ENCODE results near the gene MYO1B. TPM values are rescaled to one million over a fixed set of nuclear protein-coding genes. Genes with fewer than 3 reads are reported as not detected.

The MYO1B gene
- total RNA-seq, 1 donor from 2014 or later: 157 TPM

GRCh38 chr2:191202209-191202721 is 42.9 kb upstream of the MYO1B start:
- H3K27me3 Mint-ChIP-seq: no peaks in the 10 kb centered on the region
- no peak overlapping the region for H3K27ac Mint-ChIP-seq
- no peak for TF ChIP-seq CTCF (IDR thresholded peaks at IDR 0.05; ENCODE audit: unreplicated experiment)
- no peak overlapping the region for H3K4me3 Mint-ChIP-seq (ENCODE audit: low read depth)
- H3K36me3 Mint-ChIP-seq (ENCODE audit: insufficient read depth): no peaks in the 10 kb centered on the region
- no peaks in the 10 kb centered on the region for H3K9me3 Mint-ChIP-seq (ENCODE audit: low read depth)
- DNase-seq (ENCODE audit: low spot score, unreplicated experiment): no peak
- H3K4me1 Mint-ChIP-seq (ENCODE audit: low read depth): peaks cover 12% of the 10 kb centered on the region

GRCh38 chr2:191202881-191203397 is 42.3 kb upstream of the MYO1B start:
- DNase-seq (ENCODE audit: low spot score, unreplicated experiment): no peak
- no peak for TF ChIP-seq CTCF (IDR thresholded peaks at IDR 0.05; ENCODE audit: unreplicated experiment)
- Mint-ChIP-seq H3K4me1 (ENCODE audit: low read depth) (peaks cover 12% of the 10 kb centered on the region), H3K36me3 (ENCODE audit: insufficient read depth) (no peaks in the 10 kb centered on the region), H3K27ac (no peak overlapping the region), H3K4me3 (ENCODE audit: low read depth) (no peak overlapping the region), H3K9me3 (ENCODE audit: low read depth) (no peaks in the 10 kb centered on the region), H3K27me3 (no peaks in the 10 kb centered on the region)

GRCh38 chr2:191204433-191204832 is 40.8 kb upstream of the MYO1B start:
- no peaks in the 10 kb centered on the region for H3K36me3 Mint-ChIP-seq (ENCODE audit: insufficient read depth)
- no peak overlapping the region for H3K27ac Mint-ChIP-seq
- DNase-seq (ENCODE audit: low spot score, unreplicated experiment): no peak
- no peak overlapping the region for H3K4me3 Mint-ChIP-seq (ENCODE audit: low read depth)
- no peak for TF ChIP-seq CTCF (IDR thresholded peaks at IDR 0.05; ENCODE audit: unreplicated experiment)
- no peaks in the 10 kb centered on the region for H3K27me3 Mint-ChIP-seq
- no peaks in the 10 kb centered on the region for H3K9me3 Mint-ChIP-seq (ENCODE audit: low read depth)
- H3K4me1 Mint-ChIP-seq (ENCODE audit: low read depth): peaks cover 12% of the 10 kb centered on the region

- Mint-ChIP-seq H3K27ac (no peak overlapping the region), H3K36me3 (ENCODE audit: insufficient read depth) (peaks cover 2% of the 10 kb centered on the region), H3K9me3 (ENCODE audit: low read depth) (peaks cover 7% of the 10 kb centered on the region), H3K4me3 (ENCODE audit: low read depth) (no peak overlapping the region), H3K4me1 (ENCODE audit: low read depth) (peaks cover 7% of the 10 kb centered on the region), H3K27me3 (no peaks in the 10 kb centered on the region)
- no peak for TF ChIP-seq CTCF (IDR thresholded peaks at IDR 0.05; ENCODE audit: unreplicated experiment)
- DNase-seq (ENCODE audit: low spot score, unreplicated experiment): no peak
These were observed 38.4 kb upstream of the MYO1B start for GRCh38 chr2:191206613-191207471.

- peaks cover 2% of the 10 kb centered on the region for H3K4me1 Mint-ChIP-seq (ENCODE audit: low read depth)
- H3K9me3 Mint-ChIP-seq (ENCODE audit: low read depth): peaks cover 15% of the 10 kb centered on the region
These were observed 35.9 kb upstream of the MYO1B start for GRCh38 chr2:191209340-191209739.

More at GRCh38 chr2:191209340-191209739, 35.9 kb upstream of the MYO1B start:
- H3K27ac Mint-ChIP-seq: no peak overlapping the region
- no peaks in the 10 kb centered on the region for H3K27me3 Mint-ChIP-seq
- TF ChIP-seq CTCF (IDR thresholded peaks at IDR 0.05; ENCODE audit: unreplicated experiment): no peak
- no peak for DNase-seq (ENCODE audit: low spot score, unreplicated experiment)
- H3K4me3 Mint-ChIP-seq (ENCODE audit: low read depth): no peak overlapping the region
- peaks cover 4% of the 10 kb centered on the region for H3K36me3 Mint-ChIP-seq (ENCODE audit: insufficient read depth)

Data from progenitor cell of endocrine pancreas (in vitro differentiated cells).